IMR-90 (cell line): ENCODE results near the gene DGKD.

Source experiments
- BHLHE40 ChIP-seq: fragments of 150-350 bp; IDR thresholded peaks from 2 replicates; pipeline ENCODE4 v1.6.1; 2016; ENCODE audit warnings: mild to moderate bottlenecking, low read depth, low read length
- CHD1 ChIP-seq: IDR thresholded peaks from 2 replicates; pipeline ENCODE4 v1.6.1; 2012; ENCODE audit warnings: low read depth, low read length, improper control_type of control experiment
- MAFK ChIP-seq: IDR thresholded peaks from 2 replicates; pipeline ENCODE4 v1.6.1; 2012; ENCODE audit warnings: low read depth, low read length, improper control_type of control experiment
- MAZ ChIP-seq: IDR thresholded peaks from 2 replicates; pipeline ENCODE4 v1.6.1; 2012; ENCODE audit warnings: low read depth, mild to moderate bottlenecking, low read length, improper control_type of control experiment, moderate library complexity, borderline replicate concordance
- MXI1 ChIP-seq: IDR thresholded peaks from 2 replicates; pipeline ENCODE4 v1.6.1; 2012; ENCODE audit warnings: low read depth, mild to moderate bottlenecking, low read length, moderate library complexity, borderline replicate concordance
- POLR2A ChIP-seq: IDR thresholded peaks from 2 replicates; pipeline ENCODE4 v1.6.1; 2012; ENCODE audit warnings: mild to moderate bottlenecking, low read depth, low read length
- RAD21 ChIP-seq: IDR thresholded peaks from 2 replicates; pipeline ENCODE4 v1.6.1; 2012; ENCODE audit warnings: low read length, improper control_type of control experiment
- RCOR1 ChIP-seq: IDR thresholded peaks from 2 replicates; pipeline ENCODE4 v1.6.1; 2012; ENCODE audit warnings: mild to moderate bottlenecking, low read length, improper control_type of control experiment; ENCODE audit not compliant: insufficient replicate concordance
- RFX5 ChIP-seq: IDR thresholded peaks from 2 replicates; pipeline ENCODE4 v1.8.0; 2012; ENCODE audit warnings: low read depth, mild to moderate bottlenecking, low read length, moderate library complexity
- TF ChIP-seq, protein P1 (sequence below): conservative IDR thresholded peaks from 2 replicates; pipeline ENCODE4 v1.5.1; 2012; ENCODE audit warnings: mild to moderate bottlenecking, low read depth, low read length, improper control_type of control experiment
- TF ChIP-seq, protein P2 (sequence below): fragments of 150-350 bp; IDR thresholded peaks from 2 replicates; pipeline ENCODE4 v1.6.1; 2017; ENCODE audit warnings: mild to moderate bottlenecking, antibody characterized with exemption, low read length, low read depth
- TF ChIP-seq, protein P3 (sequence below): fragments of 150-350 bp; IDR thresholded peaks from 2 replicates; pipeline ENCODE4 v1.6.1; 2016; ENCODE audit warnings: low read depth, mild to moderate bottlenecking, low read length, moderate library complexity, borderline replicate concordance

DNA sequence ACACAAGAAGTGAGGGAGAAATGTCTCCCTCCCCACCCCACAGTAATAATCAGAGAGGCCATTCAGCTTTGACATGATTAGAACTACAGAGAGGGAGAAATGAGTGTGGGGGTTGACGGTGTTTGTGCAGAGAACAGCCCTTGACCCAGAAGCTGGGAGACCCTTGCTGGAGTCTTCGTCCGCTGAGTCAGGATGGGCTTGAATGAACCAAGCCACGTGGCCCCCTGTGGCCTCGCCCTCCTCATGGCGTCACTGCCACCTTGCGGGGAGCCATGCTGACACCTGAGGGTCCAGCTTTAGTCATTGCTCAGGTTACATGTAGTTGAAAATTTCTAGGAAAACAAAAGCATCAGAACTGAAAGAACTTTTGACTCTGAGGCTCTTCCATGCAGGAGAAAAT lies 101.2 kb downstream of the DGKD start:
- TF ChIP-seq, protein P1, sequence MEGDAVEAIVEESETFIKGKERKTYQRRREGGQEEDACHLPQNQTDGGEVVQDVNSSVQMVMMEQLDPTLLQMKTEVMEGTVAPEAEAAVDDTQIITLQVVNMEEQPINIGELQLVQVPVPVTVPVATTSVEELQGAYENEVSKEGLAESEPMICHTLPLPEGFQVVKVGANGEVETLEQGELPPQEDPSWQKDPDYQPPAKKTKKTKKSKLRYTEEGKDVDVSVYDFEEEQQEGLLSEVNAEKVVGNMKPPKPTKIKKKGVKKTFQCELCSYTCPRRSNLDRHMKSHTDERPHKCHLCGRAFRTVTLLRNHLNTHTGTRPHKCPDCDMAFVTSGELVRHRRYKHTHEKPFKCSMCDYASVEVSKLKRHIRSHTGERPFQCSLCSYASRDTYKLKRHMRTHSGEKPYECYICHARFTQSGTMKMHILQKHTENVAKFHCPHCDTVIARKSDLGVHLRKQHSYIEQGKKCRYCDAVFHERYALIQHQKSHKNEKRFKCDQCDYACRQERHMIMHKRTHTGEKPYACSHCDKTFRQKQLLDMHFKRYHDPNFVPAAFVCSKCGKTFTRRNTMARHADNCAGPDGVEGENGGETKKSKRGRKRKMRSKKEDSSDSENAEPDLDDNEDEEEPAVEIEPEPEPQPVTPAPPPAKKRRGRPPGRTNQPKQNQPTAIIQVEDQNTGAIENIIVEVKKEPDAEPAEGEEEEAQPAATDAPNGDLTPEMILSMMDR = no peak
- no peak for TF ChIP-seq RFX5
- no peak for TF ChIP-seq MAFK
- TF ChIP-seq POLR2A = no peak
- TF ChIP-seq, protein P2, sequence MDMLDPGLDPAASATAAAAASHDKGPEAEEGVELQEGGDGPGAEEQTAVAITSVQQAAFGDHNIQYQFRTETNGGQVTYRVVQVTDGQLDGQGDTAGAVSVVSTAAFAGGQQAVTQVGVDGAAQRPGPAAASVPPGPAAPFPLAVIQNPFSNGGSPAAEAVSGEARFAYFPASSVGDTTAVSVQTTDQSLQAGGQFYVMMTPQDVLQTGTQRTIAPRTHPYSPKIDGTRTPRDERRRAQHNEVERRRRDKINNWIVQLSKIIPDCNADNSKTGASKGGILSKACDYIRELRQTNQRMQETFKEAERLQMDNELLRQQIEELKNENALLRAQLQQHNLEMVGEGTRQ = no peak
- no peak for TF ChIP-seq MXI1
- TF ChIP-seq, protein P3, sequence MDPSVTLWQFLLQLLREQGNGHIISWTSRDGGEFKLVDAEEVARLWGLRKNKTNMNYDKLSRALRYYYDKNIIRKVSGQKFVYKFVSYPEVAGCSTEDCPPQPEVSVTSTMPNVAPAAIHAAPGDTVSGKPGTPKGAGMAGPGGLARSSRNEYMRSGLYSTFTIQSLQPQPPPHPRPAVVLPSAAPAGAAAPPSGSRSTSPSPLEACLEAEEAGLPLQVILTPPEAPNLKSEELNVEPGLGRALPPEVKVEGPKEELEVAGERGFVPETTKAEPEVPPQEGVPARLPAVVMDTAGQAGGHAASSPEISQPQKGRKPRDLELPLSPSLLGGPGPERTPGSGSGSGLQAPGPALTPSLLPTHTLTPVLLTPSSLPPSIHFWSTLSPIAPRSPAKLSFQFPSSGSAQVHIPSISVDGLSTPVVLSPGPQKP = no peak
- TF ChIP-seq RCOR1 = no peak
- TF ChIP-seq RAD21 = no peak
- TF ChIP-seq BHLHE40 = no peak
- TF ChIP-seq CHD1 = no peak
- no peak for TF ChIP-seq MAZ
